Anterior cingulate cortex (tissue), 58 donors: ENCODE data around the gene PIK3R1.

Source experiments
- DNase-seq, 58 donors: peaks; one replicate each; lab custom pipeline; 2025; lab: John Stamatoyannopoulos, UW

The PIK3R1 gene

DNA sequence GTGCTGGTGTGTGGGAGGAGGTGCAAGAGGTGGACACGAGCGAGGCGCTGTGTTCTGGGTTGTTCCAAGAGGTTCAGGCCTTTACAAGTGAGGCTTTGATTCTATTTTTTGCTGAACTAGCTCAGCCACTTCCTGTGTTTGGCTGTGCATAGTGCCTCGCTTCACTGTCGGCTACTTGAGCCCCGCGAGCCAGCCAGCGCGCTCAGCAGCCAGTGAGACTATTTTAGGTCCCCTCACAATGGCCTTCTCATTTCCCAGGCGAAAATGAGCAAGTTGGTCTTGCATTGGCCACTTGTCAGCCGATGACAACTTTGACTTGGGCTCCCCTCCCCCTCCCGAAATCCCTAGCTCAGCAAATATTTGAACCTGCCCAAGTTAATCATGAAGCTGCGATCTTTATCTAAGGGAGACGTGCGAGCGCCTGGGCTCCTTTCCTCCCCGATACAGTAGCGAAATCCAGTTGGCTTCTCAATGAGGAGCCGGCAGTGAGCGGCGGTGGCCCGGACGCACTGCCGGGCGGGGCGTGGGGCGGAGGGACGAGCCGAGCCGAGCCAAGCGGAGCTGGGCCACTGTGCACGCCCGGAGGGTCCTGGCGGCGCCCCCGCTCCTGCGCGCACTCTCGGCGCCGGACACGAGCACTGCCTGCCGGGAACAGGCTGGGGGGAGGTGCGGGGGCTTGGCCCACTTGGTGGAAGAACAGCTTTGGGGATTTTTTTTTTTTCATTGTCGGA is 72.6 kb downstream of the PIK3R1 start:
- peak in 56 of 58 donors; percentile 45 to 90 (median 79) for DNase-seq

DNA sequence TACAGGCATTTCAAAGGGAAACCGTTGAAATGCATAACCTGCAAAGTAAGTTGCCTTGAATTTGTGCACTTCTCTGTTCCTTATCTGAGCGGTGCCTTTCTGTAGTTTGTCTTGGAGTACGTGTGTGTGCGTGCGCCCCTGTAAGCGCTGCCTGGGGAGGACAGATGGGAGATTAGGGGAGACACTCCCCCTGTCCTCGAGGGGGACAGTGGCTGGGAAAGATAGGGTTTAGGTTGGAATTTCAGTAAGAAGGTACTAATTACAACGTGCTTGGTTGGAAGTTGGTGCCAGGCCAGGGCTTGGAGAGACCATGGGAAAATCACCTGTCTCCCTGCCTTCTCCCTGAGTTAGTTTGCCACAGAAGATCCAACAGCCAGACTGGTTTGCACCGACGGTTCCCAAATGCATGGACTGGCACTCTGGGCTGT is 73.2 kb downstream of the PIK3R1 start:
- DNase-seq = peak in 18 of 58 donors; percentile 7 to 73 (median 42)

DNA sequence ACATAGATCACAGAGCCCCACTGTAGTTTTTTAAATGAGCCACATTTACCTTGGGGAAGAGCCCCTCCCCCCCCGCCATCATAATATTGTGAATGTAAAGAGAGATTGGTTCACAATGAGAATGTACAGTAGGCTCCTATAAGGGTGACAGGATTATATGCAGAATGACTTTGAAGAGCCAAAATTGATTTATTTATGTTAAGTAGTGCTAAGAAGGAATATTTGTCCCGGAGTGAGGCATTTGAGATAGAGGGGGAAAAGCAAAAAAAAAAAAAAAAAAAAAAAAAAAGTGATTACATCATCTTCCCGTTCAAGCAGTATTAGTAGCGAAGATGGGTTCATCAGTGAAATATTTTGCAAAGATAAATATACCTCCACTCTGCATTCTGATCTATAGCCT is 73.9 kb downstream of the PIK3R1 start:
- DNase-seq = no peak

DNA sequence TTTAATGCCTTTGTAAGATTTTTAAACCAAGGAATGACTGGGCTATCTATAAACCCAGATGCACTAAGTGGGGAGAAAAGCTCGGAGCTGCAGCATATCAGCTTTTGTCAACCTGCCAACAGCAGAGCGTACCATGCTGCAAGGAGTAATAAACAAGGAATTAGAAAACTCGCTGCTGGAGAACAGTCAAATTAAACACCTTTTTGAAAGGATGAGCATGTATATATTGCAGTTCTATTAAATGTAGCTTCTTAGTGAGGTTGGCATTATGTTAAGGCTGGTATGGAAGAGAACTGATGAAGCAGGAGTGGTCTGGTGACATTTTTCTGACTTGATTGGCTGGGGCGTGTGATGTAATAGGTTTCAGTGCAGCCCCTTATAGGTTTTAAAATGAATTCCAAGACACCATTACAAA is 74.7 kb downstream of the PIK3R1 start:
- DNase-seq = peak in 26 of 58 donors; percentile 6 to 72 (median 45)

DNA sequence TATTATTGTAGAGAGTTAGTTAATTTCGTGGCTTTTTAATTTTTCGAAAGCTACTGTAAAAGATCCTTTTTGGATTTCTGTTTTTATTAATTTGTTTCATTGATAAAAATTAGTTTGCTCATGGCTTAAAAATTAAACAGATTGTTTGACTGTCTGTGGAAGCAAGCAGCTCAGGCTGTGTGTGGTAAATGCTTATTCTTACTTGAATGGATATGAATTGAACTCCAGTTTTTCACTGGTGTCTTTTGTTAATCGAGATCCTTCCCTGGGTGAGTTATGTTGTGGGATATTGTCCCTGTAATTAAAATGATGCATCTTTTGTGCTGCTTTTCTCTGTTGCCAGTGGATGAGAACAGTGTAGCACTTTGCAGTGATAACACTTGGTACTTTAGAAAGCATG is 75.3 kb downstream of the PIK3R1 start:
- no peak for DNase-seq

DNA sequence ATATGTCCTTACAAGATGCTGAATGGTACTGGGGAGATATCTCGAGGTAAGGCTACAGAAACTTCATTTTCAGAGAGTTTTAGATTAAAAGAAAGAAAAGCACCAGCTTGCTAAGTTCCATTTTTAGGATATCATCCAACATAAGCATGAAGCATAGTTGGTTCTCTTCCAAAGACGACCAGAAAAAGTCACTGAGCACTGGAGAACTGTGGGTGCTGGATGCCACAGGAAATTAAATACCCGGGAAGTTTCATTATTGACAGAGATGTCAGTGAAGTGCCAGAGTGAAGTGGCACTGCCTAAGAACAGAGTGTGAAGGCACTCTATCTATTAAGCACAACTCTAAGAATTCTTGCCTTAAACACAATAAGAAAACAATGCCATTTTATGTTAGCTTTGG is 76.8 kb downstream of the PIK3R1 start:
- peak in 1 of 58 donors; percentile 19 for DNase-seq

DNA sequence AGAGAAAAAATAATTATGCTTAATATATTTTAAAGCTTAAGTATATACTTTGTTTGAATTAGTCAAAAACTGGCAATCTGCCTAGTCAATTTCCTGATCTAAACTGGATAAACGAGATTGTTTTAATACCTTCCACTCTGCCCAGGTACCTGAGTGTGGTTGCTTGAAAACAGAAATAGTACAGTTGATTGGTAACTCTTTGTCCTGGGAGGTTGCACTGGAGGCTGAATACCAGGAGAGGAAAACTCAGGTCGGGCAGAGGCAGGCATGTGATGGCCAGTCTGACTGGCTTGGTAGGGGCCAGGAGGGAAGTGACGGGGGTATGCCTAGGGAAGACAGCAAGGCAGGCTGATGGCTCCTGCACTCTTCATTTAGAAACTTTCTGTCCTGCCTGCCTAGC is 80.2 kb downstream of the PIK3R1 start:
- DNase-seq = no peak

DNA sequence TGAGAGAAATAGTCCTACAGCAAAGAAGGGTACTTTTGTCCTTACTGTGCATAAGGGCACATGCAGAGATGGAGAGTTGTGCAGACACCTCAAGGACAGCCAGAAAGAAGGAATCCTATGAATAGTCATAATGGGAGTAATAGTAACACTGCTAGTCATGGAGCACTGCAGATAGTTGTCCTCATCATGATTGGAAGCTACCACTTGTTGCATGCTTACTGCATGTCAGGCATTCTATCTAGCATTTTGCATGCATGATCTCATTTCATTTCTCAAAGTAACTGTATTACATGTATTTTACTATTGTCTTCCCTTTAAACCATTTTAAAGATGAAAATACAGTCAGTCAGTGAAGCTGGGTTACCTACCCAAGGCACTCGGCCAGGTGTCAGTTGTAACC is 81.3 kb downstream of the PIK3R1 start:
- DNase-seq = no peak

DNA sequence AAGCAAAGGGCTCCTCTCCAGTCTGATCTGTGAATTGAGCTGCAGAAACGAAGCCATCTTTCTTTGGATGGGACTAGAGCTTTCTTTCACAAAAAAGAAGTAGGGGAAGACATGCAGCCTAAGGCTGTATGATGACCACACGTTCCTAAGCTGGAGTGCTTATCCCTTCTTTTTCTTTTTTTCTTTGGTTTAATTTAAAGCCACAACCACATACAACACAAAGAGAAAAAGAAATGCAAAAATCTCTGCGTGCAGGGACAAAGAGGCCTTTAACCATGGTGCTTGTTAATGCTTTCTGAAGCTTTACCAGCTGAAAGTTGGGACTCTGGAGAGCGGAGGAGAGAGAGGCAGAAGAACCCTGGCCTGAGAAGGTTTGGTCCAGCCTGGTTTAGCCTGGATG is 82.1 kb downstream of the PIK3R1 start:
- no peak for DNase-seq

DNA sequence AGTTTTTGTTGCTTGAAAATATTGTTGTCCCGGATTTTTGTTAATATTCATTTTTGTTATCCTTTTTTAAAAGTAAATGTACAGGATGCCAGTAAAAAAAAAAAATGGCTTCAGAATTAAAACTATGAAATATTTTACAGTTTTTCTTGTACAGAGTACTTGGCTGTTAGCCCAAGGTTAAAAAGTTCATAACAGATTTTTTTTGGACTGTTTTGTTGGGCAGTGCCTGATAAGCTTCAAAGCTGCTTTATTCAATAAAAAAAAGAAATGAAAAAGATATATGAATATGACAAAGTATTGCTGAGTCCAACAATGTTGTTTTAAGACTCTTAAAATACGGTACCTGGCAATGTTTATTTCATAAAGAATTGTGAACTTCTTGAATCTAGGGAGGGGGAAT is 82.9 kb downstream of the PIK3R1 start:
- DNase-seq = no peak

DNA sequence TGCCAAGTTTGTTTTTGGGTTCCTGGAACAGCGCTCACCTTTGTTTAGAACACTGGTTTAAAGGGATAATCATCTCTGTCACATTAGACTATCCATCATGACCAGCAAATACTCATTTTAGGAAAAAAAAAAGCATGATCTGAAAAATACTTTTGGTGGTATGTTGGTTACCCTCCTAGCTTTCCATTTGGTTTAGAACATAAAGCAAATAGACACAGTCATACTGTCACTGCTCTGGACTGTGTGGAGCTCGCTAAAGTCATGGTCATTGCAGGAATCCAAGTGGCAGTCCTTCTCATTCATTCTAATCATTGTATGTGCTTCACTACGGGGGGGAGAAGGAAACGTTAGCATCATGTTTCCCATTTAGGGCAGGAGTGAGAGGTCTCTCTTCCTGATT is 83.5 kb downstream of the PIK3R1 start:
- no peak for DNase-seq

DNA sequence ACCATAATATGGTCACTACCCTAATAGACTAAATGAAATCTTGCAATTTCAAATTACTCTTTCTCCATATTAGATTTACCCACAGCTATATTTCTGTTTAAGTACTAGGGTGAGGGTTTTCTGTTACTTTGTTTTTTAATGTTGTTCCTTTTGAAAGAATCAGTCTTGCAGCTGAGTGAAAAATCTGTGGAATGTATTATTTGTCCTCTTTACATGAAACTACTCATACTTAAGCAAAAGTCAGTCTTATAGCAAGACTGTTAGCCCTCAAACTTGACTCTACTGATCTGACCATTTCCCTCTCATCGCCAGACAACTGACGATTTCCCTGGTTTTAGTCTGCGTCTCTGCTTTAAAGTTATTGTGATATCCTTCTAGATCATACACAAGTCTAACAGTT is 84.0 kb downstream of the PIK3R1 start:
- DNase-seq = no peak

DNA sequence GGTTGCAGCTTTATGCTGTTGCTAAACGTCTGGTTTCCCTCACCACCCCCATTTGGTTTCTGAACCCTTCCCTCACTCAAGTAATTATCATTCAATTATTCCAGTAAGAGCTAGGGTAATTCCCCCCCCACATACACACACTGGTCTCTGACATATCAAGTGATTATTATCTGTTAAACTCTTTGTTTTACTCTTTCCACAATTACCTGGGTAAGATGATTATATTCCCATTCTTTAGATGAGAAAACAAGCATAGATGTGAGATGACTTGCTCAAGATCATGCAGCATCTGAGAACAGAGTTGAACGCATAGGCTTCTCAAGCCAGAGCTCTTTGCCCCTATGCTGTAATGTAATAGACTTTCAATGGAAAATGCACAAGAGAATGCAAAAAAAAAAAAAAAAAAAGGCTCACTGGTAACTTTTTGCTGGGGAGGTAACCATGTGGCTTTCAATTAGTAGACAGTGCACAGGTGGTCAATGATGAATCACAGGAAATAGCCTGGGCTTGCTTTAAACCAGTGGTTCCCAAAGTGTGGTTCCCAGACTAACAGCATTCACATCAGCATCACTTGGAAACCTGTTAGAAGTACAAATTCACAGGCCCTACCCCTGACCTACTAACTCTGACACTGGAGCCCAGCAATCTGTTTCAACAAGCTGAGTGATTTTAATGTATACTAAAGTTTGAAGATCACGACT is 87.6 kb downstream of the PIK3R1 start:
- DNase-seq = no peak

DNA sequence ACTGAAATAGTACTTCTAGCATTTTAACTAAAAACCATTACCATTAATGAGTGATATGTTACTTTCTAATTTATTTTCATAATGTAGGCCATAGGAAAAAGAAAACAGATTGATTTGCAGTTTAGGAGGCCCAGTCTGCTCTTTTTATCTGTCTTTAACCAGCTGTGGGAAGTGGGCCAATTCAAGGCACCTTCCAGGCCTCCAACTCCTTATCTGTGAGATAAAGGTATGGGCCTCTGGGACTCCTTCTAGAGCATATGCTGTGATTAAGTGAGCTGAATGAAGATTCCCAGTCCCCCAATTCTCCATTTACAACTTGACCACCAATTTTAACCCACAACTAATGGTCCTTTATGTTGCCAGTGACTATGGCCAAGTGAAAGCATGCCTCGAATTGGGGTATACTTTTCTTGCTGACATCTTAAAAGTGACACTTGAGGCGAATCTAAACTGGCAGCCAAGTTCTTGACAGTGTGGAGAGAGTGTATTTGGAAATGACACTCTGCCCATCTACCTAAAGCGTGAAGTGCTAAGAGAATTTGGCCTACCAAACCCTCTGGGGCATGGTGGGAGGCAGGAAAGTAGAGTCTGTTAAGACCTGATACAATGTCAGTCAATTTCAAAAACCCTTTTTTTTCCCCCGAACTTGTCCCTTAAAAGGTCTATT is 88.3 kb downstream of the PIK3R1 start:
- no peak for DNase-seq

DNA sequence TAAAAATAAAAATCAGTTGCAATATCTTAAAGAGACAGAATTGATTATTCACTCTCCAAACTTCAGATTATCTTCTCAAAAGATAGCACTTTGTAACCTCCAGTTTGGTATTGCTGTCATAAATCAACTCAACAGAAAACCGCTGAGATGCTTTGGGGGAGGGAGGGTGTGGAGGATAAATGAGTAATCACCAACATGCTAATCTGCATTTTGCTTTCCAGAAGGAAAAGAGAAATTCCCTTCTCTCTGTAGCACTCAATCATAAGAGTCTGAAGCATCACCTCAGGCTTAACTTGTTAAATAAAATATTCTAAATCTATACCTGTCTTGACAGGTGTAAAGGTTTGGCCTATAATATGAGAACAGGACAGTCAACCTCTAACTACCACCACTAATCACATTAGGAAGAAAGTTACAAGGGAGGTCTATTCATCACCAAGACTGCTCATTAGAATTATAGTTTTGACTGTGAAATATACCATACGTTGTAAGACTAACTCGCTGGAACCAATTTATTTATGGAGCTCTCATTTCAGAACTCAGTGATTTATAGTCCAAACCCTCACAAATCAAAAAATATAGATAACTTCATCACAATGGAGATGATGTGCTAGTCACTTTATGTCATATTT is 89.0 kb downstream of the PIK3R1 start:
- DNase-seq = no peak

DNA sequence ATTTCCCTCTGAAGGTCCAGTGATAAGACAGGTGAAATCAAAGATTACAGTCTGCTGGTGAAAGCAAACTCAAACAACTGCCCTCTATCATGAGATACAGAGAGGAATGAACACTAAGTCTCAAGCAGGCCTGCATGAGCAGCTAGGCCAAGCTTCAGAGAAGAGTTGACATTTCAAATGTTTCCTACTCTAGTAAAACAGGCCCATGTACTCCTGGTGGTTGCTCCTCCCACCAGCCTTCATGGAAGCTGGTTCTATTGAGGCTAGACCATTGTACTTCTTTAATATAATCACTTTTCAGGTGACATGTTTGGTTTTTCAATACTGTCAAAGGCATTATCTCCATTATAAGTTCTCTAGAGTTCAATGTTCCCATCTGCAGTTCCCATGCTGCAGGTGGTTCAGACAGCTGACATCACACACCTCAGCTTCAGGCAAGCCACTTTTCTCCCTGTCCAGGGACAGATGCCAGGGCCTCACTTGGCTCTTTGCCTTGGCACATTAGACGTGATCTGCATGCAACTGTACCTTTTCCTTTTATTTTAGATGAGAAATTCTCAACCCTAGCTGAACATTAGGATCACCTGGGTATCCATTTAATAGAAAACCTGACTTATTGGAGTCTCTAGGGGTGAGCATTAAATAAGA is 89.8 kb downstream of the PIK3R1 start:
- DNase-seq = peak in 1 of 58 donors; percentile 20

DNA sequence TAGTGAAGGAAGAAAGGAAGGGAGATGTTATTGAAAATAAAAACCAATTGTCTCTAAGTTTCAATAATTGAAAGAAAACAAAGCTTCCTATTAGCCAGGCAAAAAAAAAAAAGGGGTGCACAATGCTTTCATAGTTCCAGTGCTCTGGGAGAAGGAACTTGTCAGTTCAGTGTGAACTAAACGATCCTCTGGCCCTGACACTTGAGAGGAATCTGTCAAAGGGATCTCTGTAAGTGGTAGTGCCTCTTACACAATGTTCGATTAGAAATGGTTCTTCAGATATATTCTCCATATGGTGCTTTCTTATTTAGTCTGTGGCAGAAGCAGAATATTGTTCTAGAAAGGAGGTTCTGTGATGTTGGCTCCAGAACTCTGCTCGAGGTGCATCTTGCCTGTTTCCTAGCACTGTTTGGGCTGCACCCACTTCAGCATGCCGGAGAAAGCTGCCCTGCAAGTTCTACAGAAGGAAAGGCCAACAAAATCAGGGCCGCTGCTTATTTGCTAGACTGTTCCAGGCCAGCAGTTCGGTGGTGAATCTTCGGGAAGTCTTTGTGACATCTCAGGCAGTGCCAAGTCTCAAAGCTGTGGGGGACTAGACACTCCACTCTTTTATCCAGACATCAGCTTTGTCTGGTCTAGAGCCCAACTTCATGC is 90.9 kb downstream of the PIK3R1 start:
- peak in 1 of 58 donors; percentile 34 for DNase-seq

DNA sequence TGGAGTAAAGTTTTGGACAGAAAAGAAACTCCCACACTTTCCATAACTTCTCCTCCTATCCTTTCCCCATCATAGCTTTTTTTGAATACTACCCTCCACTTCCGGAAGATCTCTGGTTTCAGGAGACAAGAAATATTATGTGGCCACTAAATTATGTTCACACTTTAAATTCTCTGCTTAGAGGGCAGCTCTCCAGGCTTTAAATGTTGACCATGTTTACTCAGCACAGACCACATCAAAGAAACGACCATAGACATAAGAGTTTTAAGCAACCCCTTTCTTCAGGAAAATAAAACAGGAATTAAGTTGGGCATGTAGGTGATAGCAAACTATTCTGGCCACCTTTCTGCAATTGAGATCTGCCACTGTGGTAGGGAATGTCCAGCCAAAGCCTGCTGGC is 97.8 kb downstream of the PIK3R1 start:
- no peak for DNase-seq

DNA sequence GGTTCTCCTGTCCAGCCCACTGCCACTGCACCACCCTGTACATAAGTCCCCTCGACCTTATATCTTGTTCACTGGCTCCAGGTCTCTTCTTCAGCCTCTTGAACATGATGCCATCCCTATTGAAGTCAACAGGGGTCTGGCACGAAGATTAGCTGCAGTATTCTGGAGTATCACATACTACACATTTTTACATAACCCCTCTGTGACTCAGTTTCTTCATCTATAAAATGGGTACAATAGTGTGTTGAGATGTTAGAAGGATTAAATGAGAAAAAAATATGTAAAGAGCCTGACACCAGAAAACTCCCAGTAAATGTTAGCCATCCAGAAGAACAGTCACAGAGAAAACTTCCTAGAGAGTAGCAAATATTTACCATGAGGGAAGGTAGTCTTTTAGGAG is 98.9 kb downstream of the PIK3R1 start:
- no peak for DNase-seq

DNA sequence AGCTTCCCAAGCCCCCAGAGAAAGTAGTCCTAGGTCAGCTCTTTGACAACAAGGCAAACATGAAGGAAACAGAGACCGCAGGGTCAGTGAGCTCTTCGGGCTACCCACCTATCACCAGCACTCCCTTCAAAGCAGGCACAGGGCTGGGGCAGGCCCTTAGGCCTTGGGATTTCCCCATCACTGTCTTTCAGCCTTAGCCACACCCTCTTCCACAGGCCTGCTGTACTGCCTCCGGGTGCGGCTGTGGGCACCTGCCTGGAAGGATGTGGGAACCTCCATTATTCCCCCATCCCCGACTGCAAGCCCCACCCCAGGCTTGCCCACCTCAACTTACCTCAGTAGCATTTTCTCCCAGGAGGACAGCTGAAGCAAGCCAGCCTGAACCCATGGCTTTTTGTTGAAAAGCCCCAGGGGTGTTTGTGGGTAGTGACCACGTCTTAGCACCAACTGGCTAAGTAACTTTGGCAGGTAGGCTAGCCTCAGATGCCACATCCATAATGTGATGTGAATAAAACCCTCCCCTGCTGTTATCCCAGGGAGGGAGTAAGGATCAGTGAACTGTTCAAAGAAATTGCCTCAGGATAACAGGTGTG is 100.2 kb downstream of the PIK3R1 start:
- DNase-seq = no peak
